HEK293 (cell line): ENCODE measurements around the gene TAF1B.

ENCODE experiments used
- CTCF ChIA-PET: fragments of 350-600 bp; formaldehyde crosslinking; extraction: SDS; loops from one replicate; lab custom pipeline; 2021; ENCODE audit warnings: antibody characterized with exemption; lab: Yijun Ruan, JAX
- POLR2A ChIA-PET: fragments of 300-600 bp; formaldehyde crosslinking; extraction: SDS; loops from one replicate; lab custom pipeline; 2020; ENCODE audit warnings: antibody characterized with exemption, inconsistent platforms; lab: Yijun Ruan, JAX
- H3K27ac ChIP-seq: fragments of 200-500 bp; sonication (Bioruptor generic); 2 replicates; pipeline ENCODE4 v1.5.1; 2014; ENCODE audit warnings: low read depth, low read length, control low read depth, inconsistent platforms; ENCODE audit errors: extremely low read depth
- H3K36me3 ChIP-seq, 2 experiments: fragments of 200-500 bp in 1 of 2; sonication (Bioruptor generic) in 1 of 2; 1 replicate in 1 of 2; 2 replicates in 1 of 2; pipeline ENCODE4 v1.5.1; 2014 to 2017; ENCODE audit warnings: inconsistent platforms in 2 of 2, low read length in 2 of 2; ENCODE audit not compliant: control insufficient read depth in 2 of 2, insufficient read depth in 1 of 2
- H3K4me1 ChIP-seq: fragments of 200-500 bp; sonication (Bioruptor generic); 2 replicates; pipeline ENCODE4 v1.5.1; 2014; ENCODE audit warnings: mild to moderate bottlenecking, low read length, inconsistent platforms; ENCODE audit not compliant: control insufficient read depth, insufficient read depth
- H3K4me3 ChIP-seq: 2 replicates; pipeline ENCODE4 v1.5.1; 2011; ENCODE audit warnings: low read depth, mild to moderate bottlenecking, control low read depth, low read length, moderate library complexity
- H3K9me3 ChIP-seq: fragments of 200-500 bp; sonication (Bioruptor generic); 2 replicates; pipeline ENCODE4 v1.5.1; 2014; ENCODE audit warnings: low read depth, low read length, inconsistent platforms; ENCODE audit not compliant: control insufficient read depth, insufficient read depth
- GLI2 ChIP-seq: fragments of 450-650 bp; formaldehyde crosslinking; IDR thresholded peaks from 2 replicates; pipeline ENCODE4; 2017; ENCODE audit warnings: missing biosample characterization, missing genetic modification characterization, low read depth, borderline replicate concordance
- HOXA7 ChIP-seq: sonication (generic); formaldehyde crosslinking; IDR thresholded peaks from 2 replicates; pipeline ENCODE4 v1.8.1; 2022; ENCODE audit warnings: missing genetic modification reagents, borderline replicate concordance
- RBAK ChIP-seq: fragments of 450-650 bp; formaldehyde crosslinking; IDR thresholded peaks from 2 replicates; pipeline ENCODE4 v1.5.1; 2016; ENCODE audit warnings: missing biosample characterization, missing genetic modification characterization
- SALL2 ChIP-seq: fragments of 450-650 bp; formaldehyde crosslinking; IDR thresholded peaks from 2 replicates; pipeline ENCODE4 v1.5.0; 2017; ENCODE audit warnings: missing biosample characterization, mild to moderate bottlenecking, missing genetic modification characterization, borderline replicate concordance
- ZNF133 ChIP-seq: fragments of 450-650 bp; formaldehyde crosslinking; IDR thresholded peaks from 2 replicates; pipeline ENCODE4 v1.5.1; 2016; ENCODE audit warnings: missing biosample characterization, missing genetic modification characterization
- ZNF157 ChIP-seq: fragments of 450-650 bp; formaldehyde crosslinking; IDR thresholded peaks from 2 replicates; pipeline ENCODE4 v1.5.1; 2016; ENCODE audit warnings: missing biosample characterization, missing genetic modification characterization
- ZNF211 ChIP-seq: fragments of 450-650 bp; formaldehyde crosslinking; IDR thresholded peaks from 2 replicates; pipeline ENCODE4 v1.5.1; 2016; ENCODE audit warnings: low read depth, missing biosample characterization, missing genetic modification characterization
- ZNF324 ChIP-seq: fragments of 450-650 bp; formaldehyde crosslinking; IDR thresholded peaks from 2 replicates; pipeline ENCODE4 v1.5.1; 2016; ENCODE audit warnings: missing biosample characterization, missing genetic modification characterization
- ZNF596 ChIP-seq: fragments of 450-650 bp; IDR thresholded peaks from 2 replicates; pipeline ENCODE4 v1.5.0; 2018; ENCODE audit warnings: missing biosample characterization, mild to moderate bottlenecking, missing genetic modification characterization, moderate library complexity
- ZNF610 ChIP-seq: fragments of 450-650 bp; formaldehyde crosslinking; IDR thresholded peaks from 2 replicates; pipeline ENCODE4 v1.5.1; 2016; ENCODE audit warnings: missing biosample characterization, missing genetic modification characterization, borderline replicate concordance
- ZNF621 ChIP-seq: fragments of 450-650 bp; formaldehyde crosslinking; IDR thresholded peaks from 2 replicates; pipeline ENCODE4 v1.5.1; 2017; ENCODE audit warnings: missing biosample characterization, missing genetic modification characterization
- ZNF623 ChIP-seq: fragments of 450-650 bp; formaldehyde crosslinking; IDR thresholded peaks from 2 replicates; pipeline ENCODE4 v1.5.1; 2016; ENCODE audit warnings: missing biosample characterization, missing genetic modification characterization
- ZNF701 ChIP-seq: fragments of 450-650 bp; formaldehyde crosslinking; IDR thresholded peaks from 2 replicates; pipeline ENCODE4 v1.5.1; 2016; ENCODE audit warnings: missing biosample characterization, missing genetic modification characterization
- ZNF747 ChIP-seq: fragments of 450-650 bp; formaldehyde crosslinking; IDR thresholded peaks from 2 replicates; pipeline ENCODE4 v1.5.1; 2016; ENCODE audit warnings: missing biosample characterization, missing genetic modification characterization
- ZNF76 ChIP-seq: fragments of 450-650 bp; formaldehyde crosslinking; IDR thresholded peaks from 2 replicates; pipeline ENCODE4; 2016; ENCODE audit warnings: low read depth, missing biosample characterization, missing genetic modification characterization, borderline replicate concordance
- TF ChIP-seq, protein P1 (sequence below): fragments of 450-650 bp; formaldehyde crosslinking; IDR thresholded peaks from 2 replicates; pipeline ENCODE4 v1.5.1; 2017; ENCODE audit warnings: missing biosample characterization, missing genetic modification characterization
- TF ChIP-seq, protein P2 (sequence below): fragments of 450-650 bp; formaldehyde crosslinking; IDR thresholded peaks from 2 replicates; pipeline ENCODE4 v1.5.1; 2016; ENCODE audit warnings: missing biosample characterization, missing genetic modification characterization
- TF ChIP-seq, protein P3 (sequence below): fragments of 450-650 bp; formaldehyde crosslinking; conservative IDR thresholded peaks from 2 replicates; pipeline ENCODE4 v1.5.1; 2016; ENCODE audit warnings: low read depth, missing biosample characterization, missing genetic modification characterization
- TF ChIP-seq, protein P4 (sequence below): fragments of 450-650 bp; formaldehyde crosslinking; IDR thresholded peaks from 2 replicates; pipeline ENCODE4 v1.5.1; 2016; ENCODE audit warnings: missing biosample characterization, missing genetic modification characterization, low read depth

TAF1B gene

DNA sequence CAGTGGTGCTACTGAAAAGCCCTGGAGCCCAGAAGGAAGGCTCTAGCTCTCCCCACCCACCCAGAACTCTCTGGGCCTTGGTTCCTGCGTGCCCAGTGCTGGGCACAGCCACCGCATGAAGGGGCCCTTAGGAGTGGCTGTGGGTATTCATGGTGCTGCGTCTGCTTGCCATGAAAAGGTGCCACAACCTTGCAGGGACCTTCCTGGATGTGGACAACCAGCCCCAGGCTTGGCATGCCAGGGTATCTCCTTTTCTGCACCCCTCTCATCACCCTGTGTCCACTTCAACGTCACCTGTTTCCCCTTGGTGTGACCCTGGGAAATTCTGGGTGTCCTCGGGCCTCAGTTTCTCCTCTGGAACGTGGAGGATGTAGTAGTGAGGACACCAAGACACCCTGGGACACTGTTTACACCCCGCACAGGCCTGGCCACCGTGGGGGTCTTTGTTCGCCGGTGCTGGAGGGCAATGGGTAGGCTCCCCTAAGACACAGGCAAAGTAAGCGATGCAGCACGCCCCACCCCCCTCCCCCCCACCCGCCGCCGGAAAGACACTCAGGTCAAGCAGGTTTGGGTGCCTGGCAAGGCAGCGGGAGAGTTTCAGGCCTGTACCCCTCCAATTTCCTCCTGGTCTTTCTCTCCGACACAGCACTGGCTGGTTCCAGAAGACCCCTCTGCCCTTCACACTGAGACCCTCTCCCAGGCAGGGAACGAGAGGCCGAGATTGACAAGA lies 34.8 kb upstream of the TAF1B start (continued):
- no peak for TF ChIP-seq ZNF596 (tag by site-specific recombination)
- no peak for TF ChIP-seq ZNF76 (tag by site-specific recombination)

DNA sequence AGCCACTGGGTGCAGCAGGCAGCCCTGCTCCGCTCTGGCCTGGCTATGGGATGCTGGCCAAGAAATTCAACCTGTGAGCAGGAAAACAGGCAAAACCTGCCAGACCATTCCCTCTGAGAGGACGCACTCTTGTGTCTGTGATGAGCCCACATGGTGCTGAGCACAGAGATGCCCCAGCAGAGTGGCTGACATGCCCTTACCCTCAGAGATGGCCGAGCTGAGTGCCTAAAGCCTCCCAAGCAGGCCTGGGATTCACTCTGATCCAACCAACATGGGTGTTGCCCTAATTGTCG lies 34.3 kb upstream of the TAF1B start:
- no peak overlapping the region for H3K4me3 ChIP-seq
- no peaks in the 10 kb centered on the region for H3K4me1 ChIP-seq
- no peaks in the 10 kb centered on the region for H3K36me3 ChIP-seq
- CTCF ChIA-PET = interaction anchor here (0.6 to 1.7 kb wide), 2 partner anchors 9 to 67 kb away, joined by 3 to 8 read pairs; no protein-coding TSS in a partner anchor
- no peak overlapping the region for H3K27ac ChIP-seq
- no peak for TF ChIP-seq ZNF324 (tag by site-specific recombination)
- TF ChIP-seq ZNF610 (tag by site-specific recombination) = no peak
- TF ChIP-seq HOXA7 (CRISPR knock-in tag) = no peak
- no peak for TF ChIP-seq ZNF621 (tag by site-specific recombination)
- TF ChIP-seq, protein P1, sequence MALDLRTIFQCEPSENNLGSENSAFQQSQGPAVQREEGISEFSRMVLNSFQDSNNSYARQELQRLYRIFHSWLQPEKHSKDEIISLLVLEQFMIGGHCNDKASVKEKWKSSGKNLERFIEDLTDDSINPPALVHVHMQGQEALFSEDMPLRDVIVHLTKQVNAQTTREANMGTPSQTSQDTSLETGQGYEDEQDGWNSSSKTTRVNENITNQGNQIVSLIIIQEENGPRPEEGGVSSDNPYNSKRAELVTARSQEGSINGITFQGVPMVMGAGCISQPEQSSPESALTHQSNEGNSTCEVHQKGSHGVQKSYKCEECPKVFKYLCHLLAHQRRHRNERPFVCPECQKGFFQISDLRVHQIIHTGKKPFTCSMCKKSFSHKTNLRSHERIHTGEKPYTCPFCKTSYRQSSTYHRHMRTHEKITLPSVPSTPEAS = no peak
- TF ChIP-seq ZNF211 (tag by site-specific recombination) = no peak
- TF ChIP-seq ZNF133 (tag by site-specific recombination) = no peak
- TF ChIP-seq SALL2 = no peak
- TF ChIP-seq, protein P2, sequence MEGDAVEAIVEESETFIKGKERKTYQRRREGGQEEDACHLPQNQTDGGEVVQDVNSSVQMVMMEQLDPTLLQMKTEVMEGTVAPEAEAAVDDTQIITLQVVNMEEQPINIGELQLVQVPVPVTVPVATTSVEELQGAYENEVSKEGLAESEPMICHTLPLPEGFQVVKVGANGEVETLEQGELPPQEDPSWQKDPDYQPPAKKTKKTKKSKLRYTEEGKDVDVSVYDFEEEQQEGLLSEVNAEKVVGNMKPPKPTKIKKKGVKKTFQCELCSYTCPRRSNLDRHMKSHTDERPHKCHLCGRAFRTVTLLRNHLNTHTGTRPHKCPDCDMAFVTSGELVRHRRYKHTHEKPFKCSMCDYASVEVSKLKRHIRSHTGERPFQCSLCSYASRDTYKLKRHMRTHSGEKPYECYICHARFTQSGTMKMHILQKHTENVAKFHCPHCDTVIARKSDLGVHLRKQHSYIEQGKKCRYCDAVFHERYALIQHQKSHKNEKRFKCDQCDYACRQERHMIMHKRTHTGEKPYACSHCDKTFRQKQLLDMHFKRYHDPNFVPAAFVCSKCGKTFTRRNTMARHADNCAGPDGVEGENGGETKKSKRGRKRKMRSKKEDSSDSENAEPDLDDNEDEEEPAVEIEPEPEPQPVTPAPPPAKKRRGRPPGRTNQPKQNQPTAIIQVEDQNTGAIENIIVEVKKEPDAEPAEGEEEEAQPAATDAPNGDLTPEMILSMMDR (tag by site-specific recombination) = no peak
- no peak for TF ChIP-seq ZNF701 (tag by site-specific recombination)
- no peak for TF ChIP-seq ZNF623 (tag by site-specific recombination)
- TF ChIP-seq, protein P3, sequence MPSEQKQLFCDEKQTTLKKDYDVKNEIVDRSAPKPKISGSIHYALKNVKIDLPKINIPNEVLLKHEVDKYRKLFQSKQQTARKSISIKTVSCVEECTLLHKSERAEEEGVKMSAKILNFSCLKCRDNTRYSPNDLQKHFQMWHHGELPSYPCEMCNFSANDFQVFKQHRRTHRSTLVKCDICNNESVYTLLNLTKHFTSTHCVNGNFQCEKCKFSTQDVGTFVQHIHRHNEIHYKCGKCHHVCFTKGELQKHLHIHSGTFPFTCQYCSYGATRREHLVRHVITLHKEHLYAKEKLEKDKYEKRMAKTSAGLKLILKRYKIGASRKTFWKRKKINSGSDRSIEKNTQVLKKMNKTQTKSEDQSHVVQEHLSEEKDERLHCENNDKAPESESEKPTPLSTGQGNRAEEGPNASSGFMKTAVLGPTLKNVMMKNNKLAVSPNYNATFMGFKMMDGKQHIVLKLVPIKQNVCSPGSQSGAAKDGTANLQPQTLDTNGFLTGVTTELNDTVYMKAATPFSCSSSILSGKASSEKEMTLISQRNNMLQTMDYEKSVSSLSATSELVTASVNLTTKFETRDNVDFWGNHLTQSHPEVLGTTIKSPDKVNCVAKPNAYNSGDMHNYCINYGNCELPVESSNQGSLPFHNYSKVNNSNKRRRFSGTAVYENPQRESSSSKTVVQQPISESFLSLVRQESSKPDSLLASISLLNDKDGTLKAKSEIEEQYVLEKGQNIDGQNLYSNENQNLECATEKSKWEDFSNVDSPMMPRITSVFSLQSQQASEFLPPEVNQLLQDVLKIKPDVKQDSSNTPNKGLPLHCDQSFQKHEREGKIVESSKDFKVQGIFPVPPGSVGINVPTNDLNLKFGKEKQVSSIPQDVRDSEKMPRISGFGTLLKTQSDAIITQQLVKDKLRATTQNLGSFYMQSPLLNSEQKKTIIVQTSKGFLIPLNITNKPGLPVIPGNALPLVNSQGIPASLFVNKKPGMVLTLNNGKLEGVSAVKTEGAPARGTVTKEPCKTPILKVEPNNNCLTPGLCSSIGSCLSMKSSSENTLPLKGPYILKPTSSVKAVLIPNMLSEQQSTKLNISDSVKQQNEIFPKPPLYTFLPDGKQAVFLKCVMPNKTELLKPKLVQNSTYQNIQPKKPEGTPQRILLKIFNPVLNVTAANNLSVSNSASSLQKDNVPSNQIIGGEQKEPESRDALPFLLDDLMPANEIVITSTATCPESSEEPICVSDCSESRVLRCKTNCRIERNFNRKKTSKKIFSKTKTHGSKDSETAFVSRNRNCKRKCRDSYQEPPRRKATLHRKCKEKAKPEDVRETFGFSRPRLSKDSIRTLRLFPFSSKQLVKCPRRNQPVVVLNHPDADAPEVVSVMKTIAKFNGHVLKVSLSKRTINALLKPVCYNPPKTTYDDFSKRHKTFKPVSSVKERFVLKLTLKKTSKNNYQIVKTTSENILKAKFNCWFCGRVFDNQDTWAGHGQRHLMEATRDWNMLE (tag by site-specific recombination) = no peak
- TF ChIP-seq, protein P4, sequence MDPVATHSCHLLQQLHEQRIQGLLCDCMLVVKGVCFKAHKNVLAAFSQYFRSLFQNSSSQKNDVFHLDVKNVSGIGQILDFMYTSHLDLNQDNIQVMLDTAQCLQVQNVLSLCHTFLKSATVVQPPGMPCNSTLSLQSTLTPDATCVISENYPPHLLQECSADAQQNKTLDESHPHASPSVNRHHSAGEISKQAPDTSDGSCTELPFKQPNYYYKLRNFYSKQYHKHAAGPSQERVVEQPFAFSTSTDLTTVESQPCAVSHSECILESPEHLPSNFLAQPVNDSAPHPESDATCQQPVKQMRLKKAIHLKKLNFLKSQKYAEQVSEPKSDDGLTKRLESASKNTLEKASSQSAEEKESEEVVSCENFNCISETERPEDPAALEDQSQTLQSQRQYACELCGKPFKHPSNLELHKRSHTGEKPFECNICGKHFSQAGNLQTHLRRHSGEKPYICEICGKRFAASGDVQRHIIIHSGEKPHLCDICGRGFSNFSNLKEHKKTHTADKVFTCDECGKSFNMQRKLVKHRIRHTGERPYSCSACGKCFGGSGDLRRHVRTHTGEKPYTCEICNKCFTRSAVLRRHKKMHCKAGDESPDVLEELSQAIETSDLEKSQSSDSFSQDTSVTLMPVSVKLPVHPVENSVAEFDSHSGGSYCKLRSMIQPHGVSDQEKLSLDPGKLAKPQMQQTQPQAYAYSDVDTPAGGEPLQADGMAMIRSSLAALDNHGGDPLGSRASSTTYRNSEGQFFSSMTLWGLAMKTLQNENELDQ (tag by site-specific recombination) = no peak
- TF ChIP-seq ZNF157 (tag by site-specific recombination) = no peak
- TF ChIP-seq ZNF747 = no peak
- no peak for TF ChIP-seq RBAK (tag by site-specific recombination)
- TF ChIP-seq GLI2 (tag by site-specific recombination) = no peak
- POLR2A ChIA-PET = no interaction called here
- H3K9me3 ChIP-seq = no peaks in the 10 kb centered on the region
